Tibial nerve (tissue), 4 donors: ENCODE measurements around the gene WBP11.

Experiments
- CTCF ChIP-seq, 5 experiments: fragments of 200-600 bp in 3 of 5; fragments of 450-650 bp in 2 of 5; sonication (generic) in 3 of 5; IDR thresholded peaks; one replicate each; pipeline ENCODE4 v1.5.1; 2016 to 2019; ENCODE audit warnings: antibody characterized with exemption in 5 of 5, mild to moderate bottlenecking in 3 of 5, moderate library complexity in 2 of 5
- EP300 ChIP-seq, 2 donors: sonication (generic); formaldehyde crosslinking; IDR thresholded peaks; one replicate each; pipeline ENCODE4 v1.6.1; 2017; ENCODE audit warnings: antibody characterized with exemption in 2 of 2, mild to moderate bottlenecking in 1 of 2
- POLR2A ChIP-seq, 2 donors: fragments of 450-650 bp; IDR thresholded peaks; one replicate each; pipeline ENCODE4 v1.6.1; 2017; ENCODE audit warnings: antibody characterized with exemption in 2 of 2, mild to moderate bottlenecking in 2 of 2, moderate library complexity in 2 of 2

GRCh38 chr12:14803830-14804160, 517 bp upstream of the WBP11 start:
- TF ChIP-seq CTCF (IDR thresholded peaks at IDR 0.05) = no peak
- no peak for TF ChIP-seq EP300 (IDR thresholded peaks at IDR 0.05)
- TF ChIP-seq POLR2A (IDR thresholded peaks at IDR 0.05) = no peak
